Endothelial cell of umbilical vein (primary cell): ENCODE results near the gene SLC6A16. TPM values are rescaled to one million over a fixed set of nuclear protein-coding genes. Genes with fewer than 3 reads are reported as not detected.

Experiments
- BruUV-seq: library from RNA; stranded (reverse); fragments of 400-500 nt; replicated peaks from 2 replicates; lab custom pipeline; 2021; lab: Mats Ljungman, UMichigan
- CTCF ChIA-PET: fragments of 300-600, 350-600 bp; sonication (Branson Sonifier 250); formaldehyde crosslinking; loops from one replicate; lab custom pipeline; 2021; ENCODE audit warnings: antibody characterized with exemption, inconsistent platforms; lab: Charles Lee
- POLR2A ChIA-PET: fragments of 300-600, 350-600 bp; sonication (Branson Sonifier 250); formaldehyde crosslinking; loops from one replicate; lab custom pipeline; 2021; ENCODE audit warnings: antibody characterized with exemption, inconsistent platforms; lab: Charles Lee
- DNase-seq: peaks from one replicate; pipeline ENCODE4 v3.0.0-alpha.2; 2011; ENCODE audit warnings: low read depth, low spot score
- FAIRE-seq: peaks from 2 replicates; lab custom pipeline; 2011; peaks lifted over from hg19 to GRCh38; lab: Jason Lieb, UNC
- H2AFZ ChIP-seq: 2 replicates; pipeline ENCODE4 v1.6.0; 2012; ENCODE audit warnings: low read depth, low read length, control low read depth, inconsistent platforms
- H3K27ac ChIP-seq: 2 replicates; pipeline ENCODE4 v1.5.1; 2011; ENCODE audit warnings: low read depth, mild to moderate bottlenecking, control low read depth, low read length, moderate library complexity; ENCODE audit not compliant: insufficient read depth
- H3K27me3 ChIP-seq, 2 experiments: 2 replicates each; pipeline versions ENCODE4 v1.6.0 to v1.6.1; 2011; ENCODE audit warnings: low read length in 2 of 2, mixed read lengths in 1 of 2; ENCODE audit not compliant: control insufficient read depth in 2 of 2, insufficient read depth in 2 of 2
- H3K36me3 ChIP-seq, 2 experiments: 2 replicates in 1 of 2; 3 replicates in 1 of 2; pipeline ENCODE4 v1.5.1; 2011; ENCODE audit warnings: low read length in 2 of 2, mild to moderate bottlenecking in 1 of 2, moderate library complexity in 1 of 2; ENCODE audit not compliant: control insufficient read depth in 2 of 2, insufficient read depth in 2 of 2; ENCODE audit errors: extremely low read depth in 1 of 2
- H3K4me1 ChIP-seq: 3 replicates; pipeline ENCODE4 v1.5.1; 2011; ENCODE audit warnings: mild to moderate bottlenecking, low read length; ENCODE audit not compliant: control insufficient read depth, insufficient read depth; ENCODE audit errors: extremely low read depth
- H3K4me2 ChIP-seq: 2 replicates; pipeline ENCODE4 v1.6.1; 2011; ENCODE audit warnings: low read length, control low read depth, mixed read lengths; ENCODE audit not compliant: insufficient read depth
- H3K4me3 ChIP-seq, 3 experiments: fragments of 200-600 bp in 1 of 3; sonication (generic), shearing (Covaris generic) in 1 of 3; replicated peaks in 1 of 3; 2 replicates each; pipeline ENCODE4 v1.5.1; 2011 to 2016; ENCODE audit warnings: control low read depth in 3 of 3, low read length in 3 of 3, mild to moderate bottlenecking in 2 of 3, inconsistent platforms in 1 of 3, low read depth in 1 of 3, moderate library complexity in 1 of 3; ENCODE audit not compliant: insufficient read depth in 1 of 3
- H3K79me2 ChIP-seq: 2 replicates; pipeline ENCODE4 v1.6.0; 2012; ENCODE audit warnings: low read length, inconsistent platforms; ENCODE audit not compliant: control insufficient read depth, insufficient read depth
- H3K9ac ChIP-seq: replicated peaks from 2 replicates; pipeline ENCODE3; 2011; ENCODE audit warnings: low read length, control low read depth; ENCODE audit not compliant: insufficient read depth; ENCODE audit errors: extremely low read depth
- H3K9me1 ChIP-seq: replicated peaks from 3 replicates; pipeline ENCODE4 v1.6.0; 2011; ENCODE audit warnings: mild to moderate bottlenecking, low read length; ENCODE audit not compliant: control insufficient read depth, insufficient read depth; ENCODE audit errors: extremely low read depth
- H3K9me3 ChIP-seq: replicated peaks from 2 replicates; pipeline ENCODE4 v1.5.1; 2012; ENCODE audit warnings: low read length, inconsistent platforms; ENCODE audit not compliant: control insufficient read depth, insufficient read depth
- H4K20me1 ChIP-seq: replicated peaks from 2 replicates; pipeline ENCODE3; 2011; ENCODE audit warnings: mild to moderate bottlenecking, low read length; ENCODE audit not compliant: control insufficient read depth, insufficient read depth; ENCODE audit errors: extremely low read depth
- CTCF ChIP-seq, 2 donors: IDR thresholded peaks; 1 replicate in 1 of 2; 2 replicates in 1 of 2; pipeline ENCODE4 v1.5.1; 2011; ENCODE audit warnings: low read length in 2 of 2, mild to moderate bottlenecking in 2 of 2, moderate library complexity in 2 of 2, control low read depth in 1 of 2, inconsistent platforms in 1 of 2, low read depth in 1 of 2; ENCODE audit not compliant: insufficient read depth in 1 of 2; ENCODE audit errors: extremely low read depth in 1 of 2
- EZH2 ChIP-seq: IDR thresholded peaks from 2 replicates; pipeline ENCODE4 v1.6.1; 2012; ENCODE audit warnings: borderline replicate concordance, low read depth, mild to moderate bottlenecking, moderate library complexity, low read length, inconsistent platforms; ENCODE audit not compliant: severe bottlenecking
- FOS ChIP-seq: IDR thresholded peaks from 2 replicates; pipeline ENCODE4 v1.6.1; 2011; ENCODE audit warnings: mild to moderate bottlenecking, low read length, moderate library complexity, borderline replicate concordance; ENCODE audit not compliant: insufficient read depth
- GATA2 ChIP-seq: IDR thresholded peaks from 2 replicates; pipeline ENCODE4 v1.7.0; 2011; ENCODE audit warnings: low read depth, mild to moderate bottlenecking, moderate library complexity, mixed read lengths, low read length; ENCODE audit not compliant: insufficient read length, insufficient read depth
- JUN ChIP-seq: IDR thresholded peaks from 2 replicates; pipeline ENCODE4 v1.6.1; 2011; ENCODE audit warnings: borderline replicate concordance, low read depth; ENCODE audit not compliant: insufficient read length, insufficient read depth
- MYC ChIP-seq: IDR thresholded peaks from one replicate; pipeline ENCODE4 v1.6.1; 2011; ENCODE audit warnings: mild to moderate bottlenecking, low read depth, low read length
- POLR2A ChIP-seq: IDR thresholded peaks from 2 replicates; pipeline ENCODE4 v1.6.1; 2012; ENCODE audit warnings: low read depth, mild to moderate bottlenecking, control low read depth, low read length
- POLR2AphosphoS5 ChIP-seq: IDR thresholded peaks from 2 replicates; pipeline ENCODE4 v1.6.1; 2012; ENCODE audit warnings: low read depth, mild to moderate bottlenecking, control low read depth, low read length, moderate library complexity; ENCODE audit not compliant: insufficient read depth
- dilution Hi-C: fragments of 300-500 bp; cut with MboI; formaldehyde crosslinking; loops from one replicate; pipeline ENCODE4 v1.15.0; 2019; ENCODE audit warnings: low sequenced_read_pairs; ENCODE audit not compliant: extremely low pct_ligation_motif_present
- intact Hi-C: fragments of 100-400 bp; cut with micrococcal nuclease; formaldehyde crosslinking; loops from one replicate; pipeline ENCODE4 v1.10.0; 2022
- polyA plus RNA-seq, 4 experiments: library from polyadenylated mRNA; depleted of rRNA in 3 of 4; stranded (reverse) in 3 of 4; unstranded in 1 of 4; fragments of >200 nt; gene quantifications; 2 replicates each; pipeline versions ENCODE4 v1.2.1 to v1.2.3, GENCODE V29; 2011 to 2012; ENCODE audit warnings: missing spikeins in 1 of 4
- total RNA-seq: library from RNA; stranded (reverse); gene quantifications from 2 replicates; pipeline ENCODE4 v1.2.3, GENCODE V29; 2021
- TF ChIP-seq, protein P1 (sequence below): IDR thresholded peaks from 2 replicates; pipeline ENCODE4 v1.6.1; 2011; ENCODE audit not compliant: insufficient read depth, insufficient read length

The SLC6A16 gene
- total and polyA plus RNA-seq, 2 donors (not counting 3 experiments of a cell fraction or from before 2014, with no cell fraction given), result 1.1 to 1.6 TPM

DNA sequence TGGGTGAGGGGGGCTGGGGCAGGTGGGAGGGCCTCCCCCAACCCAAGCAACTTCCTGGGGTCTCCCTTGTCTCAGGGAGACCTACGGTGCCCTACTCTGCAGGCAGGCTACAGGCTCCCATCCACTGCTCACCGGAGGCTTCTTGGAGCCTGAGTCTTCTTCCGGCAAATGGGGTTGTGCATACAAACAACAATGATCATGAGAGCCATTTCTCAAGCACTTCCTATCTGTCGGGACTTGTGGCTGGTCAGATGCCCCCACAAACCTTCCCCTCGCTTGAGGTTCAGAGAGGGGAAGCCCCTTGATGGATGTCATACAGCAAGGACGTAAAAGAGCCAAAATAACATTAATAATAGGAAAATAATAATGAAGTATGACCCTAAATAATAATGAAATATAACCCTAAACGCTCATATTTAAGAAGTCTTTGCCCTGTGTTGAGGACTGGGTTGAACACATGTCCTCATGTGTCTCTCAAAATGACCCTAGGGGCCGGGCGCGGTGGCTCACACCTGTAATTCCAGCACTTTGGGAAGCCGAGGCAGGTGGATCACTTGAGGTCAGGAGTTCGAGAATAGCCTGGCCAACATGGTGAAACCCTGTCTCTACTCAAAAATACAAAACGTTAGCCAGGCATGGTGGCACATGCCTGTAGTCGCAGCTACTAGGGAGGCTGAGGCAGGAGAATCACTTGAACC lies 10.9 kb upstream of the SLC6A16 start:
- POLR2A ChIA-PET, result no interaction called here
- Histone ChIP-seq H3K27me3 (no peaks in the 10 kb centered on the region), H3K79me2 (no peaks in the 10 kb centered on the region), H3K36me3 (no peaks in the 10 kb centered on the region), H4K20me1 (no peaks in the 10 kb centered on the region), H3K4me3 (no peak overlapping the region), H3K4me1 (peaks cover 20% of the 10 kb centered on the region), H3K27ac (no peak overlapping the region), H3K9me3 (no peaks in the 10 kb centered on the region), H3K4me2 (no peak overlapping the region), H3K9ac (no peak overlapping the region), H3K9me1 (no peaks in the 10 kb centered on the region), H2AFZ (no peak overlapping the region)
- no TSS peak for BruUV-seq
- CTCF ChIA-PET, result no interaction called here
- intact Hi-C loops, result no loop called here
- no peak for DNase-seq
- dilution Hi-C loops, result no loop called here
- TF ChIP-seq FOS (no peak), POLR2AphosphoS5 (no peak), EZH2 (no peak), JUN (no peak), GATA2 (no peak), MYC (no peak), POLR2A (no peak), CTCF (IDR thresholded peaks at IDR 0.05; ENCODE audit: extremely low read depth in 1 of 2, insufficient read depth in 1 of 2, low read depth in 1 of 2, low read length in 2 of 2) (no peak)
- TF ChIP-seq, protein P1, sequence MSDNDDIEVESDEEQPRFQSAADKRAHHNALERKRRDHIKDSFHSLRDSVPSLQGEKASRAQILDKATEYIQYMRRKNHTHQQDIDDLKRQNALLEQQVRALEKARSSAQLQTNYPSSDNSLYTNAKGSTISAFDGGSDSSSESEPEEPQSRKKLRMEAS, result no peak
- FAIRE-seq, result no peak
